NCI-H1436 treated with DMSO at 0.1 percent for 48 hours (cell line): ENCODE data around the gene OTOA.
"Not testable (repeated sequence)": the region's sequence is repeated elsewhere in the genome, so short reads cannot be mapped to it uniquely, and the experiment has no call there.

Experiments used
- DNase-seq: peaks from one replicate; lab custom pipeline; 2025; lab: John Stamatoyannopoulos, UW

OTOA gene

DNA sequence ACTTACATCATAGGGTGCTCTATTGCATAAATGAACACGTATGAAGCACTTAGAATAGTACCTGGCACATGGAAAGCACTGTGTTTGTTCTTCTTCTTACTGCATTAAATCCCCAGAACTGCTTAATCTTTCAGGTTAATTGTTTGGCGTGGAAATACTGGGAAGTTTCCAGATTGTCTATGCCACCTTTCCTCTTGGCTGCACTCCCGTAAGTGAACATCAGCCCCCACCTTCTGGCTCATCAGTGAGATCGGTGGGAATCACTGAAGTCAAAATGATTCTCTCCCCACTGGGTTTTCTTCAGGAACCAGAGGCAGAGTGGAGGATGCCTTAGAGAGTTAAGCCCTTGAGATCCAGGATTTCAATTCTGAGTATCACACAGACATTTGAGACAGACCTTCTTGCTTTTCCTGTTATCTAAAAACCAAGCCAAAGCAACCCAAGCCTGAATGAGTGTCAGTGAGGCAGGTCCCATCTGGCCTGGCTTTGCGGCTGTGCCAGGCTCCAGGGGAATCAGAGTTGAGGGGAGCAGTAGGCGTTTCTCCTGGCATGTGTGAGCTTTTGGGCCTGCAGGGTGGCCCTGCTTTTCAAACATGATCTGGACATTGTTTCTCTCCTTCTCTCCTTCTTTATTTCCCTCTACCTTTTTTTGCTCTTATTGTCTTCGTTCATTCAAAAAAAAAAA is 59.1 kb downstream of the OTOA start:
- DNase-seq = no peak

GRCh38 chr16:21723532-21723931 is 59.8 kb downstream of the OTOA start:
- no peak for DNase-seq

- DNase-seq = no peak
These were observed 63.6 kb downstream of the OTOA start for GRCh38 chr16:21727344-21727743.

- DNase-seq = not testable (repeated sequence)
These were observed 67.5 kb downstream of the OTOA start for GRCh38 chr16:21731233-21731632.

DNA sequence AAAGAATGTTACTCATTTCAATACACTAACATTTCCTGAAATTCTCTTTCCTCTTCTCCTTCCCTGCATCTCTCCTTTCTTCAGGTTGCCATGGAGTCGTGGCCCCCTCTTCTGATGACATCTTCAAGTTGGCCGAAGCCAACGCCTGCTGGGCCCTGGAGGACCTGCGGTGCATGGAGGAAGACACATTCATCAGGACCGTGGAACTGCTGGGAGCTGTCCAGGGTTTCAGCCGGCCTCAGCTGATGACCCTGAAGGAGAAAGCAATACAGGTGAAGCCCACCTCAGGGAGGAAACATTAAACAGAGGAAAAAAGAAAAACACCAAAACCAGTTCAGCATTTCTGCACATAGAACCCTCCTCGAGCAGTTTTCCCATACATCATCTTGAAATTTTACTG is 76.9 kb downstream of the OTOA start:
- DNase-seq = not testable (repeated sequence)

- not testable (repeated sequence) for DNase-seq
These were observed 92.7 kb downstream of the OTOA start for GRCh38 chr16:21756192-21757079.

GRCh38 chr16:21757080-21757671 is 93.4 kb downstream of the OTOA start:
- not testable (repeated sequence) for DNase-seq

- DNase-seq = not testable (repeated sequence)
These were observed 104.5 kb downstream of the OTOA start for GRCh38 chr16:21768280-21768679.

DNA sequence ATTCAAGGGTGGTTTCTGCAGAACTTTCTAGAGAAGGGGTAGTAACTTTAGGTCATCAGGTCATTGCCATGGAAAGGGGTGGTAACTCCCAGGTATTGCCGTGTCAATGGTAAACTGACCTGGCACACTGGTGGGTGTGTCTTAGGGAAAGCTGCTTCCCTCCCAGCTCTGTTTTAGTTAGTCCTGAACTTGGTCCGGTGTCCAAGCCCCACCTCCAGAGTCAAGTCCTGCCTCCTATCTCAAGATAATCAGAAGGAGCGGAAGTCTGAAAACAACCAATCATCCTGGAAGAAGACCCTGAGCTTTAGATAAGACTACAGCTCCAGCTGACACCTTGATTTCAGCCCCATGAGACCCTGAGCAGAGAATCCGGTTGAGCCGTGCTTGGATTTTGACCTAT is 105.0 kb downstream of the OTOA start:
- not testable (repeated sequence) for DNase-seq

- DNase-seq = not testable (repeated sequence)
These were observed 105.5 kb downstream of the OTOA start for GRCh38 chr16:21769284-21769683.

- not testable (repeated sequence) for DNase-seq
These were observed 106.8 kb downstream of the OTOA start for GRCh38 chr16:21770584-21770983.

- not testable (repeated sequence) for DNase-seq
These were observed 108.9 kb downstream of the OTOA start for GRCh38 chr16:21772547-21773206.

GRCh38 chr16:21773207-21773553 is 109.4 kb downstream of the OTOA start:
- DNase-seq = not testable (repeated sequence)

DNA sequence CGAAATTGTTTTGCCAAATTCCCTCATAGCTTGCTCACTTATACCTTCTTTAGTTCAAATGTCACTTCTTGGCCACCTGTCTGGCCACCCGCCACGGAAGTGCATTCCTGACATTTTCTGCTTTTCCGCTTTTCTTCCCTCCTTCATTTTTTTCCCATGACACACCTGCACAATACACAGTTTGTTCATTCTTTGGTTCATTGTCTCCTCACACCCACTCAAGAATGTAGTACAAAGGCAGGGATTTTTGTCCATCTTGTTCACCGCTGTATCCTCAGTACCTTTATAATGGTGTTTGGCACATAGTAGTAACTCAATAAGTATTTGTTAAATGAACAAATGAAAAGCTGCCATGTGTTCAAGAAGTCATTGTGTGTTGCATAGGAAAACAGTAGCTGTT is 116.8 kb downstream of the OTOA start:
- DNase-seq = not testable (repeated sequence)

- not testable (repeated sequence) for DNase-seq
These were observed 126.7 kb downstream of the OTOA start for GRCh38 chr16:21790506-21790905.

DNA sequence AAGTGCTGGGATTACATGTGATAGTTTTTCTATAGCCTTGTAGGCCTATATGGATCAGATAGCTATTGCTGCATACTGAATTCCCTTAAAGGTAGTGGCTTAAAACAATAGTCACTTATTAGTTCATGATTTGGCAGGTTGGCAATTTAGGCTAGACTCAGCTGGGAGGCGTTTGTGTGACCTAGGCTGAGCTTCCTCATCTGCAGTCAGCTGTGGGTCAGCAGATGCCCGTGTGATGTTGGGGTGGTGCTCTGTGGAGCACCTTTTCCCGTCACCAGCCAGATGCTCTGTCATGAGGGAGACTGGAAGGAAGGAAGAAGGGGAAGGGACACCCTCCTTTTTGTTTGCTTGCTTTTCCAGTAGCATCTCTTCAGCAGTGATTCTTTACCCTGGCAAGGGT is 129.5 kb downstream of the OTOA start:
- not testable (repeated sequence) for DNase-seq

DNA sequence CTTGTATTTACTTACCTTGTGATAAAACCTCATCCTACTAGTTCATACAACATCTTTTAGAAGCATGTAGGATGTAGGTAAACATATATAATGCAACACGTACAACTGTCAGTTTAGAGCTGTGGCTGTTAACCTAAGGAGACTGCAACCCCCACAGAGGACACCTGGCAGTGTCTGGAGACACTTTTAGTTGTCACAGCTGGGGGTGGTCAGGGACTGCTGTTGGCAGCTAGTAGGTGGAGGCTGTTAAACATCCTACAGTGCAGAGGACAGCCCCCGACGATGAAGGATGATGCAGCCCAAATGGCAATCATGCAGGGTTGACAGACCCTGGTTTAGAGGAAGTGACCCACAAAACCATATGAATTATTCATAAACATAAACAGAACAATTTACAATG is 134.8 kb downstream of the OTOA start:
- not testable (repeated sequence) for DNase-seq

DNA sequence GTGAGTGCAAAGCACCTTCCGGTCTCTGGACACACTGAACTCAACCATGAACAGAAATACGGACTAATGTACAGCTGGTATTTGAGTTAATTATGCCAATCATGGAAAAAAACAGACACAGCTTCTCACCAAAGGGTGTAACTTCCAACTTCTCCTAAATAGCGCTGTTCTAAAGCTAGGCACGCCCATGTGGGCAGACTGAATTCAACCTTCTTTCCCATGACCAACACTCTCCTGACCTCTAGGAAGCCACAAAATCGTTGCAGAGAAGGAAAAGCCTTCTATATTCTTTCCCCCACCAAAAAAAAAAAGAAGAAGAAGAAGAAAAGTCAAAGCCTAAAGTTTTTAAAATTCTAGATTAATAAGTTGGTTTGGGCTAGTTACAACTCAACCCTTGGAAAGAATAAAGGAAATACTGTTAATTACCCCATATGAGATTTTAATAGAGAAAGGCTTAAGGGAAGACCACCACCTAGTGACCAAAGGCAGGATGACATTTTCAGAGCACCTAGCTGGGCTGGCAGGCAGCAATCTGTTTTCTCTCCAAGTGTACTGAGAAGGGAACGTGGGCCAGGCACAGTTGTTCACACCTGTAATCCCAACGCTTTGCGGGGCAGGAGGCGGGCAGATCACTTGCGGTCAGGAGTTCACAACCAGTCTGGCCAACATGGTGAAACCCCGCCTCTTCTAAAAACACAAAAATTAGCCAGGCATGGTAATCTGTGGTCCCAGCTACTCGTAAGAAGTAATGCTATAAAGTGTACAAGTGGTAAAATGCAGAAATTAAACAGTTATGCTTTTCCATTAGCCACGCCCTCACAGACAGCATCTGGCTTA is 138.0 kb downstream of the OTOA start:
- not testable (repeated sequence) for DNase-seq

- not testable (repeated sequence) for DNase-seq
These were observed 138.6 kb downstream of the OTOA start for GRCh38 chr16:21802375-21802663.
